ENCODE measurements around the gene GOLGA6L9. TPM values are rescaled to one million over a fixed set of nuclear protein-coding genes. Genes with fewer than 3 reads are reported as not detected.
"Not testable (repeated sequence)": the region's sequence is repeated elsewhere in the genome, so short reads cannot be mapped to it uniquely, and the experiment has no call there.

The GOLGA6L9 gene
- total and polyA plus RNA-seq, 5 donors from 2014 or later: 0.15 to 2.9 (median 0.41) TPM

- not testable (repeated sequence) for ATAC-seq (ENCODE audit: low read depth in 2 of 2); H3K36me3 ChIP-seq (ENCODE audit: control insufficient read depth, insufficient read depth, low read length); H3K9me3 Mint-ChIP-seq; H3K9me3 ChIP-seq (ENCODE audit: control insufficient read depth in 2 of 2, low read length in 2 of 2); H3K4me1 ChIP-seq (ENCODE audit: control insufficient read depth, insufficient read depth, low read length, poor library complexity, severe bottlenecking); H3K27me3 Mint-ChIP-seq; H3K4me3 ChIP-seq (ENCODE audit: low read depth, low read length); H3K36me3 Mint-ChIP-seq; H3K27ac ChIP-seq (ENCODE audit: insufficient read depth, low read length, poor library complexity, severe bottlenecking); H3K4me1 Mint-ChIP-seq; H3K27me3 ChIP-seq (ENCODE audit: control insufficient read depth, insufficient read depth, low read length); H3K4me3 Mint-ChIP-seq; DNase-seq
- peak overlapping the region in 2 of 3 donors; percentile 76 to 78 for H3K27ac Mint-ChIP-seq
These were observed 9.1 kb upstream of the GOLGA6L9 start for GRCh38 chr15:82420516-82420915.

GRCh38 chr15:82420966-82421365, 8.7 kb upstream of the GOLGA6L9 start:
- H3K4me1 Mint-ChIP-seq; H3K27ac ChIP-seq (ENCODE audit: insufficient read depth, low read length, poor library complexity, severe bottlenecking); H3K4me3 ChIP-seq (ENCODE audit: low read depth, low read length); H3K36me3 ChIP-seq (ENCODE audit: control insufficient read depth, insufficient read depth, low read length); H3K4me1 ChIP-seq (ENCODE audit: control insufficient read depth, insufficient read depth, low read length, poor library complexity, severe bottlenecking); DNase-seq; H3K4me3 Mint-ChIP-seq; H3K27ac Mint-ChIP-seq; H3K9me3 ChIP-seq (ENCODE audit: control insufficient read depth in 2 of 2, low read length in 2 of 2); H3K27me3 Mint-ChIP-seq; H3K27me3 ChIP-seq (ENCODE audit: control insufficient read depth, insufficient read depth, low read length); H3K36me3 Mint-ChIP-seq; H3K9me3 Mint-ChIP-seq: not testable (repeated sequence)
- ATAC-seq (ENCODE audit: low read depth in 2 of 2): peak; percentile 62 to 100

GRCh38 chr15:82427117-82427516, 2.5 kb upstream of the GOLGA6L9 start:
- not testable (repeated sequence) for H3K4me3 Mint-ChIP-seq; H3K4me1 Mint-ChIP-seq; H3K9me3 ChIP-seq (ENCODE audit: control insufficient read depth in 2 of 2, low read length in 2 of 2); H3K9me3 Mint-ChIP-seq; H3K4me3 ChIP-seq (ENCODE audit: low read depth, low read length); H3K4me1 ChIP-seq (ENCODE audit: control insufficient read depth, insufficient read depth, low read length, poor library complexity, severe bottlenecking); H3K27ac ChIP-seq (ENCODE audit: insufficient read depth, low read length, poor library complexity, severe bottlenecking); ATAC-seq (ENCODE audit: low read depth in 2 of 2); H3K36me3 ChIP-seq (ENCODE audit: control insufficient read depth, insufficient read depth, low read length); H3K36me3 Mint-ChIP-seq; DNase-seq; H3K27me3 Mint-ChIP-seq; H3K27me3 ChIP-seq (ENCODE audit: control insufficient read depth, insufficient read depth, low read length); H3K27ac Mint-ChIP-seq

- not testable (repeated sequence) for H3K36me3 ChIP-seq (ENCODE audit: control insufficient read depth, insufficient read depth, low read length); H3K36me3 Mint-ChIP-seq; H3K9me3 Mint-ChIP-seq; H3K9me3 ChIP-seq (ENCODE audit: control insufficient read depth in 2 of 2, low read length in 2 of 2); H3K27ac Mint-ChIP-seq; H3K4me1 ChIP-seq (ENCODE audit: control insufficient read depth, insufficient read depth, low read length, poor library complexity, severe bottlenecking); ATAC-seq (ENCODE audit: low read depth in 2 of 2); H3K4me3 ChIP-seq (ENCODE audit: low read depth, low read length); H3K27ac ChIP-seq (ENCODE audit: insufficient read depth, low read length, poor library complexity, severe bottlenecking); H3K4me1 Mint-ChIP-seq; H3K27me3 ChIP-seq (ENCODE audit: control insufficient read depth, insufficient read depth, low read length); H3K27me3 Mint-ChIP-seq
- H3K4me3 Mint-ChIP-seq: peak overlapping the region in 1 of 4 donors; percentile 41
- peak in 2 of 3 donors; percentile 1 to 30 for DNase-seq
These were observed 15.8 kb downstream of the GOLGA6L9 start for GRCh38 chr15:82445420-82445819.

GRCh38 chr15:82457336-82457735, 27.7 kb downstream of the GOLGA6L9 start:
- H3K27me3 Mint-ChIP-seq; H3K27ac ChIP-seq (ENCODE audit: insufficient read depth, low read length, poor library complexity, severe bottlenecking); H3K27me3 ChIP-seq (ENCODE audit: control insufficient read depth, insufficient read depth, low read length); H3K4me3 ChIP-seq (ENCODE audit: low read depth, low read length); ATAC-seq (ENCODE audit: low read depth in 2 of 2); H3K4me1 ChIP-seq (ENCODE audit: control insufficient read depth, insufficient read depth, low read length, poor library complexity, severe bottlenecking); H3K36me3 Mint-ChIP-seq; DNase-seq; H3K9me3 Mint-ChIP-seq; H3K4me1 Mint-ChIP-seq; H3K9me3 ChIP-seq (ENCODE audit: control insufficient read depth in 2 of 2, low read length in 2 of 2); H3K27ac Mint-ChIP-seq; H3K4me3 Mint-ChIP-seq; H3K36me3 ChIP-seq (ENCODE audit: control insufficient read depth, insufficient read depth, low read length): not testable (repeated sequence)

- H3K9me3 Mint-ChIP-seq; H3K36me3 ChIP-seq (ENCODE audit: control insufficient read depth, insufficient read depth, low read length); H3K4me1 Mint-ChIP-seq; H3K27me3 ChIP-seq (ENCODE audit: control insufficient read depth, insufficient read depth, low read length); H3K27me3 Mint-ChIP-seq; H3K36me3 Mint-ChIP-seq; H3K4me1 ChIP-seq (ENCODE audit: control insufficient read depth, insufficient read depth, low read length, poor library complexity, severe bottlenecking); H3K9me3 ChIP-seq (ENCODE audit: control insufficient read depth in 2 of 2, low read length in 2 of 2); DNase-seq; H3K4me3 ChIP-seq (ENCODE audit: low read depth, low read length); H3K4me3 Mint-ChIP-seq; H3K27ac Mint-ChIP-seq; H3K27ac ChIP-seq (ENCODE audit: insufficient read depth, low read length, poor library complexity, severe bottlenecking); ATAC-seq (ENCODE audit: low read depth in 2 of 2): not testable (repeated sequence)
These were observed 36.0 kb downstream of the GOLGA6L9 start for GRCh38 chr15:82465629-82466028.

- not testable (repeated sequence) for H3K36me3 Mint-ChIP-seq; H3K4me1 Mint-ChIP-seq; H3K27me3 ChIP-seq (ENCODE audit: control insufficient read depth, insufficient read depth, low read length); H3K36me3 ChIP-seq (ENCODE audit: control insufficient read depth, insufficient read depth, low read length); H3K9me3 ChIP-seq (ENCODE audit: control insufficient read depth in 2 of 2, low read length in 2 of 2); H3K4me1 ChIP-seq (ENCODE audit: control insufficient read depth, insufficient read depth, low read length, poor library complexity, severe bottlenecking); H3K27ac Mint-ChIP-seq; H3K27ac ChIP-seq (ENCODE audit: insufficient read depth, low read length, poor library complexity, severe bottlenecking); H3K27me3 Mint-ChIP-seq; H3K9me3 Mint-ChIP-seq; H3K4me3 ChIP-seq (ENCODE audit: low read depth, low read length); H3K4me3 Mint-ChIP-seq
- DNase-seq (peak in 1 of 3 donors; percentile 8), ATAC-seq (ENCODE audit: low read depth in 2 of 2) (peak in 1 of 2 donors; percentile 81)
These were observed 38.6 kb downstream of the GOLGA6L9 start for GRCh38 chr15:82468205-82468604.

GRCh38 chr15:82469381-82469780, 39.8 kb downstream of the GOLGA6L9 start:
- H3K27ac ChIP-seq (ENCODE audit: insufficient read depth, low read length, poor library complexity, severe bottlenecking); H3K36me3 Mint-ChIP-seq; H3K4me3 ChIP-seq (ENCODE audit: low read depth, low read length); H3K4me1 Mint-ChIP-seq; H3K27me3 Mint-ChIP-seq; ATAC-seq (ENCODE audit: low read depth in 2 of 2); H3K9me3 Mint-ChIP-seq; H3K9me3 ChIP-seq (ENCODE audit: control insufficient read depth in 2 of 2, low read length in 2 of 2); H3K27me3 ChIP-seq (ENCODE audit: control insufficient read depth, insufficient read depth, low read length); H3K36me3 ChIP-seq (ENCODE audit: control insufficient read depth, insufficient read depth, low read length); H3K4me3 Mint-ChIP-seq; H3K27ac Mint-ChIP-seq; H3K4me1 ChIP-seq (ENCODE audit: control insufficient read depth, insufficient read depth, low read length, poor library complexity, severe bottlenecking); DNase-seq: not testable (repeated sequence)
